BE2C (cell line): ENCODE measurements around the gene CEACAM3.

ENCODE experiments used
- DNase-seq: peaks from one replicate; pipeline ENCODE4 v3.0.0-alpha.2; 2020
- H3K27me3 ChIP-seq: fragments of 250-450 bp; sonication (Bioruptor Pico); 2 replicates; pipeline ENCODE4 v1.5.1; 2020; ENCODE audit warnings: mild to moderate bottlenecking
- H3K36me3 ChIP-seq: fragments of 250-450 bp; sonication (Bioruptor Pico); 2 replicates; pipeline ENCODE4 v1.5.1; 2020; ENCODE audit warnings: mild to moderate bottlenecking
- H3K4me1 ChIP-seq: fragments of 250-450 bp; sonication (Bioruptor Pico); 2 replicates; pipeline ENCODE4 v1.5.1; 2020
- H3K4me3 ChIP-seq: 2 replicates; pipeline ENCODE4 v1.5.1; 2011; ENCODE audit warnings: low read depth, low read length
- H3K9me3 ChIP-seq: fragments of 250-450 bp; sonication (Bioruptor Pico); 2 replicates; pipeline ENCODE4 v1.5.1; 2020
- CTCF ChIP-seq: IDR thresholded peaks from 2 replicates; pipeline ENCODE4 v1.5.1; 2012; ENCODE audit warnings: mild to moderate bottlenecking, low read depth, low read length

Gene CEACAM3

GRCh38 chr19:41816761-41817160 is 20.4 kb downstream of the CEACAM3 start:
- Histone ChIP-seq H3K27me3 (peaks cover 54% of the 10 kb centered on the region), H3K9me3 (no peaks in the 10 kb centered on the region), H3K36me3 (no peaks in the 10 kb centered on the region), H3K4me3 (no peak overlapping the region), H3K4me1 (no peaks in the 10 kb centered on the region)
- no peak for DNase-seq
- no peak for TF ChIP-seq CTCF

GRCh38 chr19:41821003-41821735 is 24.8 kb downstream of the CEACAM3 start:
- peak; percentile 82 for TF ChIP-seq CTCF
- H3K9me3 ChIP-seq: no peaks in the 10 kb centered on the region
- no peak overlapping the region for H3K4me3 ChIP-seq
- peaks cover 44% of the 10 kb centered on the region for H3K27me3 ChIP-seq
- H3K36me3 ChIP-seq: no peaks in the 10 kb centered on the region
- no peaks in the 10 kb centered on the region for H3K4me1 ChIP-seq
- DNase-seq: peak; percentile 55

GRCh38 chr19:41837981-41838708 is 41.8 kb downstream of the CEACAM3 start:
- H3K4me1 ChIP-seq: no peaks in the 10 kb centered on the region
- H3K4me3 ChIP-seq: no peak overlapping the region
- no peak for TF ChIP-seq CTCF
- 0 out of 2 replicates have a peak, but pooled peaks cover 2% of the 10 kb centered on the region for H3K9me3 ChIP-seq
- no peaks in the 10 kb centered on the region for H3K36me3 ChIP-seq
- no peak for DNase-seq
- peaks cover 58% of the 10 kb centered on the region for H3K27me3 ChIP-seq

GRCh38 chr19:41839211-41839610 is 42.8 kb downstream of the CEACAM3 start:
- TF ChIP-seq CTCF: no peak
- Histone ChIP-seq H3K27me3 (peaks cover 56% of the 10 kb centered on the region), H3K9me3 (0 out of 2 replicates have a peak, but pooled peaks cover 2% of the 10 kb centered on the region), H3K36me3 (no peaks in the 10 kb centered on the region), H3K4me3 (no peak overlapping the region), H3K4me1 (no peaks in the 10 kb centered on the region)
- no peak for DNase-seq

GRCh38 chr19:41843371-41843770 is 47.0 kb downstream of the CEACAM3 start:
- H3K36me3 ChIP-seq: no peaks in the 10 kb centered on the region
- H3K4me3 ChIP-seq: no peak overlapping the region

More at GRCh38 chr19:41843371-41843770, 47.0 kb downstream of the CEACAM3 start:
- H3K4me1 ChIP-seq: no peaks in the 10 kb centered on the region
- no peak for TF ChIP-seq CTCF
- no peaks in the 10 kb centered on the region for H3K9me3 ChIP-seq
- DNase-seq: no peak
- peaks cover 21% of the 10 kb centered on the region for H3K27me3 ChIP-seq
